NCI-H82 (cell line): ENCODE measurements around the gene RING1.
"Not testable (repeated sequence)": the region's sequence is repeated elsewhere in the genome, so short reads cannot be mapped to it uniquely, and the experiment has no call there.

Source experiments
- DNase-seq: peaks from one replicate; lab custom pipeline; 2025; lab: John Stamatoyannopoulos, UW

RING1 gene

GRCh38 chr6:33206027-33206863 is 2.1 kb upstream of the RING1 start:
- DNase-seq: no peak

GRCh38 chr6:33206864-33207551 is 1.3 kb upstream of the RING1 start:
- DNase-seq: peak; percentile 56

- peak; percentile 66 for DNase-seq
Observed at GRCh38 chr6:33207552-33208090, 679 bp upstream of the RING1 start.

GRCh38 chr6:33209856-33210255 is 1.6 kb downstream of the RING1 start:
- DNase-seq: no peak

- DNase-seq: no peak
Observed at GRCh38 chr6:33211136-33211535, 2.8 kb downstream of the RING1 start.

GRCh38 chr6:33211666-33212422 is 3.5 kb downstream of the RING1 start:
- DNase-seq: peak; percentile 32

- DNase-seq: no peak
Observed at GRCh38 chr6:33212857-33213165, 4.5 kb downstream of the RING1 start.

- peak; percentile 48 for DNase-seq
Observed at GRCh38 chr6:33213166-33213988, 5.1 kb downstream of the RING1 start.

GRCh38 chr6:33213989-33214335 is 5.7 kb downstream of the RING1 start:
- DNase-seq: no peak

GRCh38 chr6:33215271-33216116 is 7.2 kb downstream of the RING1 start:
- DNase-seq: no peak

- DNase-seq: no peak
Observed at GRCh38 chr6:33216117-33216649, 7.9 kb downstream of the RING1 start.

- DNase-seq: no peak
Observed at GRCh38 chr6:33217246-33217645, 8.9 kb downstream of the RING1 start.

GRCh38 chr6:33217681-33218080 is 9.4 kb downstream of the RING1 start:
- no peak for DNase-seq

GRCh38 chr6:33226503-33227120 is 18.3 kb downstream of the RING1 start:
- DNase-seq: not testable (repeated sequence)

GRCh38 chr6:33235221-33235634 is 26.9 kb downstream of the RING1 start:
- no peak for DNase-seq

- no peak for DNase-seq
Observed at GRCh38 chr6:33236328-33236727, 28.0 kb downstream of the RING1 start.

GRCh38 chr6:33236852-33237251 is 28.6 kb downstream of the RING1 start:
- DNase-seq: no peak

- no peak for DNase-seq
Observed at GRCh38 chr6:33237741-33238140, 29.4 kb downstream of the RING1 start.

- DNase-seq: no peak
Observed at GRCh38 chr6:33241968-33242367, 33.7 kb downstream of the RING1 start.

GRCh38 chr6:33243476-33243875 is 35.2 kb downstream of the RING1 start:
- DNase-seq: no peak
